HCT116 (cell line): Measurements from ENCODE around the gene ATP8B4. TPM values are rescaled to one million over a fixed set of nuclear protein-coding genes. Genes with fewer than 3 reads are reported as not detected.

Source experiments
- ATAC-seq: fragments of 200-7000 bp; cut with Tn5 transposase; 2 replicates; pipeline ENCODE4 v1.9.1; 2020; ENCODE audit warnings: mild to moderate bottlenecking, moderate library complexity
- BruUV-seq: library from RNA; stranded (reverse); fragments of 400-500 nt; replicated peaks from 2 replicates; lab custom pipeline; 2021; lab: Mats Ljungman, UMichigan
- CTCF ChIA-PET: fragments of 300-600 bp; sonication (Branson Sonifier 250); formaldehyde crosslinking; loops from one replicate; lab custom pipeline; 2021; ENCODE audit warnings: antibody characterized with exemption; lab: Charles Lee
- POLR2A ChIA-PET: fragments of 300-600, 350-600 bp; sonication (Branson Sonifier 250); formaldehyde crosslinking; loops from one replicate; lab custom pipeline; 2021; ENCODE audit warnings: antibody characterized with exemption; lab: Charles Lee
- RAD21 ChIA-PET, 2 experiments: fragments of 300-600 bp; sonication (Branson Sonifier 250); formaldehyde crosslinking; loops; one replicate each; lab custom pipeline; 2023; ENCODE audit warnings: low total read pairs in 2 of 2; ENCODE audit not compliant: uncharacterized antibody in 2 of 2, unreplicated experiment in 2 of 2, low non-redundant PET in 1 of 2; lab: Charles Lee
- DNase-seq: peaks from one replicate; pipeline ENCODE4 v3.0.0-alpha.2; 2010; ENCODE audit warnings: low read depth, low spot score
- H2AFZ ChIP-seq: fragments of 200-600 bp; shearing (Covaris generic), sonication (generic); 2 replicates; pipeline ENCODE4 v1.6.1; 2017; ENCODE audit warnings: low read depth, mixed run types, mixed read lengths, antibody characterized with exemption, low read length; ENCODE audit not compliant: poor library complexity, severe bottlenecking
- H3K27ac ChIP-seq: 2 replicates; pipeline ENCODE4 v1.5.1; 2012; ENCODE audit warnings: low read depth, low read length
- H3K27me3 ChIP-seq: fragments of 200-600 bp; sonication (generic); 2 replicates; pipeline ENCODE4 v1.6.1; 2016; ENCODE audit warnings: mixed run types, low read length, mixed read lengths; ENCODE audit not compliant: insufficient read depth
- H3K36me3 ChIP-seq, 2 experiments: fragments of 200-500 bp in 1 of 2; fragments of 200-600 bp in 1 of 2; sonication (Bioruptor generic) in 1 of 2; sonication (generic) in 1 of 2; 2 replicates each; pipeline versions ENCODE4 v1.5.1 to v1.6.1; 2014 to 2016; ENCODE audit warnings: low read length in 2 of 2, inconsistent platforms in 1 of 2, mixed read lengths in 1 of 2, mixed run types in 1 of 2; ENCODE audit not compliant: insufficient read depth in 2 of 2, control insufficient read depth in 1 of 2
- H3K4me1 ChIP-seq, 2 experiments: fragments of 200-600 bp in 1 of 2; sonication (generic) in 1 of 2; 2 replicates each; pipeline versions ENCODE4 v1.5.1 to v1.6.1; 2012 to 2017; ENCODE audit warnings: low read length in 2 of 2, inconsistent platforms in 1 of 2, mild to moderate bottlenecking in 1 of 2, mixed read lengths in 1 of 2, mixed run types in 1 of 2, moderate library complexity in 1 of 2; ENCODE audit not compliant: insufficient read depth in 2 of 2, control insufficient read depth in 1 of 2
- H3K4me2 ChIP-seq: fragments of 200-600 bp; sonication (generic); 2 replicates; pipeline ENCODE4 v1.6.1; 2017; ENCODE audit warnings: mixed run types, low read length, mixed read lengths
- H3K4me3 ChIP-seq, 2 experiments: fragments of 200-600 bp in 1 of 2; sonication (generic) in 1 of 2; replicated peaks in 1 of 2; 2 replicates each; pipeline ENCODE4 v1.5.1; 2011 to 2016; ENCODE audit warnings: low read length in 2 of 2, control low read depth in 1 of 2, low read depth in 1 of 2, mild to moderate bottlenecking in 1 of 2, mixed read lengths in 1 of 2, mixed run types in 1 of 2
- H3K79me2 ChIP-seq: fragments of 200-600 bp; sonication (generic); 2 replicates; pipeline ENCODE4 v1.6.1; 2017; ENCODE audit warnings: mild to moderate bottlenecking, mixed run types, low read length, moderate library complexity, mixed read lengths; ENCODE audit not compliant: insufficient read depth
- H3K9ac ChIP-seq: fragments of 200-600 bp; sonication (generic); 2 replicates; pipeline ENCODE4 v1.6.1; 2016; ENCODE audit warnings: low read length, mixed read lengths
- H3K9me2 ChIP-seq: fragments of 200-600 bp; sonication (generic), shearing (Covaris generic); 2 replicates; pipeline ENCODE4 v1.6.1; 2017; ENCODE audit warnings: mixed run types, mild to moderate bottlenecking, moderate library complexity; ENCODE audit not compliant: insufficient read depth
- H3K9me3 ChIP-seq, 2 experiments: fragments of 200-500 bp in 1 of 2; fragments of 200-600 bp in 1 of 2; sonication (Bioruptor generic) in 1 of 2; sonication (generic) in 1 of 2; 2 replicates each; pipeline ENCODE4 v1.6.1; 2014 to 2017; ENCODE audit warnings: low read length in 2 of 2, mixed read lengths in 2 of 2, inconsistent platforms in 1 of 2, low read depth in 1 of 2, mild to moderate bottlenecking in 1 of 2, mixed run types in 1 of 2, moderate library complexity in 1 of 2; ENCODE audit not compliant: control insufficient read depth in 1 of 2, insufficient read depth in 1 of 2
- H4K20me1 ChIP-seq: fragments of 200-600 bp; sonication (generic), shearing (Covaris generic); 2 replicates; pipeline ENCODE4 v1.6.1; 2017; ENCODE audit warnings: mixed run types, mild to moderate bottlenecking, moderate library complexity; ENCODE audit not compliant: insufficient read depth
- CEBPB ChIP-seq: IDR thresholded peaks from 2 replicates; pipeline ENCODE4 v1.6.1; 2012; ENCODE audit warnings: low read depth
- EZH2 ChIP-seq: fragments of 200-600 bp; sonication (generic); IDR thresholded peaks from 2 replicates; pipeline ENCODE4 v1.6.1; 2017; ENCODE audit warnings: antibody characterized with exemption, mixed run types
- EZH2phosphoT487 ChIP-seq: fragments of 200-600 bp; IDR thresholded peaks from 2 replicates; pipeline ENCODE4 v1.6.1; 2018; ENCODE audit warnings: antibody characterized with exemption, borderline replicate concordance
- JUND ChIP-seq: IDR thresholded peaks from 2 replicates; pipeline ENCODE4 v1.6.1; 2012
- MAX ChIP-seq: IDR thresholded peaks from 2 replicates; pipeline ENCODE4 v1.6.1; 2012
- POLR2AphosphoS5 ChIP-seq: IDR thresholded peaks from 2 replicates; pipeline ENCODE4 v1.6.1; 2011; ENCODE audit warnings: mild to moderate bottlenecking, low read depth, low read length, moderate library complexity
- REST ChIP-seq: IDR thresholded peaks from 2 replicates; pipeline ENCODE4 v1.6.1; 2012; ENCODE audit warnings: low read depth
- SIN3A ChIP-seq: IDR thresholded peaks from 2 replicates; pipeline ENCODE4 v1.6.1; 2012; ENCODE audit warnings: low read depth
- SP1 ChIP-seq: IDR thresholded peaks from 2 replicates; pipeline ENCODE4 v1.6.1; 2012; ENCODE audit warnings: low read depth
- SRF ChIP-seq: IDR thresholded peaks from 2 replicates; pipeline ENCODE4 v1.6.1; 2012; ENCODE audit warnings: low read depth
- YY1 ChIP-seq: IDR thresholded peaks from 2 replicates; pipeline ENCODE4 v1.6.1; 2011; ENCODE audit warnings: low read length, low read depth, moderate library complexity, mild to moderate bottlenecking; ENCODE audit not compliant: insufficient replicate concordance; ENCODE audit errors: extremely low read depth
- ZBTB33 ChIP-seq: IDR thresholded peaks from 2 replicates; pipeline ENCODE4 v1.6.1; 2011; ENCODE audit warnings: mild to moderate bottlenecking, low read length, moderate library complexity; ENCODE audit not compliant: insufficient replicate concordance; ENCODE audit errors: extremely low read depth
- ZNF274 ChIP-seq: fragments of 200-500 bp; sonication (Bioruptor generic); IDR thresholded peaks from 2 replicates; pipeline ENCODE4 v1.6.1; 2014; ENCODE audit warnings: mild to moderate bottlenecking, low read depth, low read length, inconsistent platforms
- intact Hi-C: fragments of 100-400 bp; cut with micrococcal nuclease; formaldehyde crosslinking; loops from 2 replicates; pipeline ENCODE4 v1.10.0; 2022
- total RNA-seq: library from RNA; stranded (reverse); gene quantifications from one replicate; pipeline ENCODE4 v1.2.1, GENCODE V29; 2021; ENCODE audit not compliant: unreplicated experiment

The ATP8B4 gene
- total RNA-seq, 1 experiment from 2014 or later: 0.25 TPM

GRCh38 chr15:50141856-50142255 lies 22.8 kb upstream of the ATP8B4 start (continued):
- no peak for TF ChIP-seq ZBTB33

- DNase-seq (no peak), ATAC-seq (no peak)
- ChIA-PET POLR2A (no interaction called here), CTCF (no interaction called here)
- H3K4me3 ChIP-seq: no peak overlapping the region
- no peaks in the 10 kb centered on the region for H3K9me3 ChIP-seq
- H3K79me2 ChIP-seq: no peaks in the 10 kb centered on the region
- H3K9ac ChIP-seq: no peak overlapping the region
- H3K27ac ChIP-seq: no peak overlapping the region
- no peaks in the 10 kb centered on the region for H3K27me3 ChIP-seq
- H2AFZ ChIP-seq: no peak overlapping the region
- H3K9me2 ChIP-seq: no peaks in the 10 kb centered on the region
- H4K20me1 ChIP-seq: no peaks in the 10 kb centered on the region
- no peaks in the 10 kb centered on the region for H3K36me3 ChIP-seq
- H3K4me1 ChIP-seq: peaks cover 7 to 21% of the 10 kb centered on the region in 2 experiments
- TF ChIP-seq POLR2AphosphoS5 (no peak), JUND (no peak), SP1 (no peak)
- TF ChIP-seq, all 23 proteins: peak for 0
- intact Hi-C loops: loop anchor here (10.0 kb wide), 1 partner anchor 136 kb away; no protein-coding TSS in a partner anchor
- BruUV-seq: no TSS peak
- RAD21 ChIA-PET: no interaction called here
- H3K4me2 ChIP-seq: no peak overlapping the region
Observed at GRCh38 chr15:50140983-50141382, 21.9 kb upstream of the ATP8B4 start.

- intact Hi-C loops: loop anchor here (10.0 kb wide), 1 partner anchor 135 kb away; no protein-coding TSS in a partner anchor
- no peaks in the 10 kb centered on the region for H3K27me3 ChIP-seq
- no peaks in the 10 kb centered on the region for H3K36me3 ChIP-seq
- no peak overlapping the region for H3K27ac ChIP-seq
- CTCF ChIA-PET: no interaction called here
- no peak overlapping the region for H3K9ac ChIP-seq
- H3K4me2 ChIP-seq: no peak overlapping the region
- no peak for DNase-seq
- H4K20me1 ChIP-seq: no peaks in the 10 kb centered on the region
- no peak for ATAC-seq
- no peaks in the 10 kb centered on the region for H3K9me2 ChIP-seq
- RAD21 ChIA-PET: no interaction called here
- no peaks in the 10 kb centered on the region for H3K79me2 ChIP-seq
- H3K4me3 ChIP-seq: no peak overlapping the region
- H3K9me3 ChIP-seq: no peaks in the 10 kb centered on the region
- BruUV-seq: no TSS peak
- no peak overlapping the region for H2AFZ ChIP-seq
- peaks cover 4 to 29% of the 10 kb centered on the region in 2 experiments for H3K4me1 ChIP-seq
- POLR2A ChIA-PET: no interaction called here
- TF ChIP-seq EZH2phosphoT487 (no peak), YY1 (no peak), MAX (no peak), EZH2 (no peak), CEBPB (no peak), ZNF274 (no peak), REST (no peak), SRF (no peak), SIN3A (no peak)
Observed at GRCh38 chr15:50140098-50140497, 21.1 kb upstream of the ATP8B4 start.
